Thyroid gland (tissue), 4 donors: ENCODE data around the gene MANEAL. TPM values are rescaled to one million over a fixed set of nuclear protein-coding genes. Genes with fewer than 3 reads are reported as not detected.

Source experiments
- DNase-seq, 2 donors: peaks; one replicate each; pipeline ENCODE4 v3.0.0-alpha.2; 2019
- H3K27ac ChIP-seq, 3 donors: fragments of 200-600 bp; sonication (generic); 1 replicate in 2 of 3; 2 replicates in 1 of 3; pipeline ENCODE4 v1.5.1; 2016 to 2019; ENCODE audit warnings: mild to moderate bottlenecking in 1 of 3, moderate library complexity in 1 of 3
- H3K27me3 ChIP-seq: fragments of 200-600 bp; sonication (generic); one replicate; pipeline ENCODE4 v1.5.1; 2019
- H3K36me3 ChIP-seq, 2 donors: fragments of 200-600 bp; sonication (generic); one replicate each; pipeline ENCODE4 v1.5.1; 2016 to 2019
- H3K4me1 ChIP-seq, 2 donors: fragments of 200-600 bp; sonication (generic); one replicate each; pipeline ENCODE4 v1.5.1; 2017 to 2019
- H3K4me3 ChIP-seq, 3 donors: fragments of 200-600 bp; sonication (generic); replicated peaks in 1 of 3; 1 replicate in 2 of 3; 2 replicates in 1 of 3; pipeline ENCODE4 v1.5.1; 2016; ENCODE audit warnings: mild to moderate bottlenecking in 1 of 3
- H3K9me3 ChIP-seq: fragments of 200-600 bp; sonication (generic); one replicate; pipeline ENCODE4 v1.5.1; 2017
- CTCF ChIP-seq, 6 experiments: fragments of 200-600 bp in 3 of 6; fragments of 450-650 bp in 3 of 6; sonication (generic) in 3 of 6; IDR thresholded peaks; one replicate each; pipeline ENCODE4 v1.5.1; 2016 to 2019; ENCODE audit warnings: antibody characterized with exemption in 6 of 6, mild to moderate bottlenecking in 2 of 6, inconsistent platforms in 1 of 6, moderate library complexity in 1 of 6
- POLR2A ChIP-seq, 2 donors: fragments of 450-650 bp; IDR thresholded peaks; one replicate each; pipeline ENCODE4 v1.6.1; 2017; ENCODE audit warnings: antibody characterized with exemption in 2 of 2, mild to moderate bottlenecking in 2 of 2, moderate library complexity in 1 of 2
- WGBS, 2 donors: methylation state at CpG; one replicate each; pipeline ENCODE4 v1.1.5; 2017; 5-methylcytosine and 5-hydroxymethylcytosine counted together
- intact Hi-C: fragments of 100-400 bp; cut with DNase I; formaldehyde crosslinking; loops from one replicate; pipeline ENCODE4 v1.15.1; 2023
- total RNA-seq, 4 donors: library from RNA; depleted of rRNA; stranded (reverse); fragments of >200 nt; gene quantifications; one replicate each; pipeline ENCODE4 v1.2.3, GENCODE V29; 2016

Gene MANEAL
- total RNA-seq, 4 donors from 2014 or later, result 2.6 to 4.3 (median 3.5) TPM

GRCh38 chr1:37797750-37798345 is 4.2 kb downstream of the MANEAL start:
- TF ChIP-seq CTCF (IDR thresholded peaks at IDR 0.05), result no peak
- TF ChIP-seq POLR2A (IDR thresholded peaks at IDR 0.05), result no peak
- Histone ChIP-seq H3K4me3 (no peak overlapping the region), H3K36me3 (peaks cover 7 to 11% of the 10 kb centered on the region in 2 donors), H3K27me3 (no peaks in the 10 kb centered on the region), H3K4me1 (peaks cover 11 to 18% of the 10 kb centered on the region in 2 donors), H3K27ac (no peak overlapping the region), H3K9me3 (no peaks in the 10 kb centered on the region)
- no peak for DNase-seq
- 93% methylated on average over 3 of the region's 3 CpGs for WGBS, 2 donors
- intact Hi-C loops, result no loop called here

- H3K9me3 ChIP-seq, result no peaks in the 10 kb centered on the region
- H3K4me1 ChIP-seq, result peaks cover 7 to 9% of the 10 kb centered on the region in 2 donors
- WGBS, 2 donors, result 94 to 100% methylated on average over 1 of the region's 1 CpG
- intact Hi-C loops, result loop anchor here (10.0 kb wide), 2 partner anchors 108 to 208 kb away; partner anchors contain the start of genes CDCA8 and GNL2
- H3K4me3 ChIP-seq, result no peak overlapping the region
- DNase-seq, result no peak
- TF ChIP-seq CTCF (IDR thresholded peaks at IDR 0.05) (no peak), POLR2A (IDR thresholded peaks at IDR 0.05) (no peak)
- H3K27ac ChIP-seq, result no peak overlapping the region
- peaks cover 39 to 45% of the 10 kb centered on the region in 2 donors for H3K36me3 ChIP-seq
- no peaks in the 10 kb centered on the region for H3K27me3 ChIP-seq
Measured at GRCh38 chr1:37802439-37802838, 8.8 kb downstream of the MANEAL start.

- Histone ChIP-seq H3K4me3 (peak overlapping the region; percentile 84 to 86 (median 85)), H3K27me3 (no peaks in the 10 kb centered on the region), H3K4me1 (peaks cover 13 to 17% of the 10 kb centered on the region in 2 donors), H3K9me3 (no peaks in the 10 kb centered on the region), H3K27ac (peak overlapping the region in 2 of 3 donors; percentile 48 to 97), H3K36me3 (peaks cover 37 to 41% of the 10 kb centered on the region in 2 donors)
- intact Hi-C loops, result loop anchor here (5.0 to 10.0 kb wide), 3 partner anchors 55 to 212 kb away; partner anchors contain the start of genes CDCA8 and GNL2
- no peak for TF ChIP-seq POLR2A (IDR thresholded peaks at IDR 0.05)
- TF ChIP-seq CTCF (IDR thresholded peaks at IDR 0.05), result no peak
- DNase-seq, result no peak
- WGBS, 2 donors, result 11 to 15% methylated on average over 9 of the region's 9 CpGs
Measured at GRCh38 chr1:37807220-37807554, 13.5 kb downstream of the MANEAL start.

- peak; percentile 30 to 80 for TF ChIP-seq POLR2A (IDR thresholded peaks at IDR 0.05)
- TF ChIP-seq CTCF (IDR thresholded peaks at IDR 0.05), result no peak
- WGBS, 2 donors, result 0 to 1% methylated on average over 12 to 24 of the region's 95 CpGs
- Histone ChIP-seq H3K9me3 (no peaks in the 10 kb centered on the region), H3K27ac (peak within 1 kb of the TSS; percentile 80 to 97 (median 88)), H3K4me1 (peaks cover 13 to 17% of the 10 kb centered on the region in 2 donors), H3K36me3 (peaks cover 32 to 35% of the 10 kb centered on the region in 2 donors), H3K27me3 (no peaks in the 10 kb centered on the region), H3K4me3 (peak within 1 kb of the TSS; percentile 84 to 86 (median 85))
- intact Hi-C loops, result loop anchor here (5.0 to 10.0 kb wide), 3 partner anchors 55 to 213 kb away; partner anchors contain the start of genes CDCA8 and GNL2
- DNase-seq, result peak; percentile 94 to 95
Measured at GRCh38 chr1:37807555-37808368, 14.1 kb downstream of the MANEAL start, which contains the start of the genes C1orf122 and YRDC. TSS of gene C1orf122 (plus strand) at chr1:37807790. CDS start at chr1:37808405, 615 bp downstream. TSS of gene YRDC (minus strand) at chr1:37808208. CDS start at chr1:37808180, 28 bp downstream.
